IMR-90 (cell line): ENCODE measurements around the gene NT5C1B. TPM values are rescaled to one million over a fixed set of nuclear protein-coding genes. Genes with fewer than 3 reads are reported as not detected.

Source experiments
- ATAC-seq: fragments of 200-7000 bp; cut with Tn5 transposase; 2 replicates; pipeline ENCODE4 v1.9.1; 2020; ENCODE audit warnings: low read depth, mild to moderate bottlenecking, moderate library complexity
- BruUV-seq: library from RNA; stranded (reverse); fragments of 400-500 nt; replicated peaks from 2 replicates; lab custom pipeline; 2021; lab: Mats Ljungman, UMichigan
- CTCF ChIA-PET: fragments of 300-600 bp; formaldehyde crosslinking; extraction: SDS; loops from one replicate; lab custom pipeline; 2021; ENCODE audit warnings: antibody characterized with exemption; lab: Yijun Ruan, JAX
- POLR2A ChIA-PET: fragments of 300-600 bp; sonication (Branson Sonifier 250); formaldehyde crosslinking; loops from one replicate; lab custom pipeline; 2022; ENCODE audit warnings: antibody characterized with exemption; ENCODE audit not compliant: unreplicated experiment; lab: Charles Lee
- DNase-seq: peaks from one replicate; pipeline ENCODE4 v3.0.0; 2013
- H2AFZ ChIP-seq: replicated peaks from 2 replicates; pipeline ENCODE3; 2013; ENCODE audit warnings: low read length, mild to moderate bottlenecking; ENCODE audit not compliant: poor library complexity
- H2AK5ac ChIP-seq: 2 replicates; pipeline ENCODE4 v1.6.1; 2013; ENCODE audit warnings: low read depth, low read length, inconsistent platforms
- H2AK9ac ChIP-seq: replicated peaks from 2 replicates; pipeline ENCODE3; 2013; ENCODE audit warnings: mild to moderate bottlenecking, low read depth, low read length, moderate library complexity; ENCODE audit not compliant: poor library complexity
- H2BK120ac ChIP-seq: 2 replicates; pipeline ENCODE4 v1.6.1; 2013; ENCODE audit warnings: low read depth, low read length, inconsistent platforms
- H2BK15ac ChIP-seq: 3 replicates; pipeline ENCODE4 v1.6.1; 2013; ENCODE audit warnings: low read depth, low read length, inconsistent platforms
- H2BK20ac ChIP-seq: 2 replicates; pipeline ENCODE4 v1.6.1; 2013; ENCODE audit warnings: low read depth, mild to moderate bottlenecking, inconsistent platforms, low read length, moderate library complexity
- H2BK5ac ChIP-seq: 2 replicates; pipeline ENCODE4 v1.6.1; 2013; ENCODE audit warnings: mild to moderate bottlenecking, low read depth, low read length, inconsistent platforms; ENCODE audit not compliant: poor library complexity, severe bottlenecking
- H3K14ac ChIP-seq: replicated peaks from 2 replicates; pipeline ENCODE4 v1.6.1; 2013; ENCODE audit warnings: low read depth, low read length, inconsistent platforms
- H3K18ac ChIP-seq: 2 replicates; pipeline ENCODE4 v1.6.1; 2013; ENCODE audit warnings: low read depth, low read length, control low read depth
- H3K23ac ChIP-seq: 2 replicates; pipeline ENCODE4 v1.6.1; 2013; ENCODE audit warnings: low read depth, low read length, inconsistent platforms
- H3K27ac ChIP-seq: 2 replicates; pipeline ENCODE4 v1.5.1; 2013; ENCODE audit warnings: mild to moderate bottlenecking, control low read depth, low read length; ENCODE audit not compliant: insufficient read depth
- H3K27me3 ChIP-seq: 2 replicates; pipeline ENCODE4 v1.6.1; 2013; ENCODE audit warnings: low read length; ENCODE audit not compliant: control insufficient read depth, insufficient read depth
- H3K36me3 ChIP-seq: 2 replicates; pipeline ENCODE4 v1.6.1; 2013; ENCODE audit warnings: low read length, mixed read lengths; ENCODE audit not compliant: control insufficient read depth, insufficient read depth
- H3K4ac ChIP-seq: 2 replicates; pipeline ENCODE4 v1.6.1; 2013; ENCODE audit warnings: low read depth, low read length, inconsistent platforms
- H3K4me1 ChIP-seq: 2 replicates; pipeline ENCODE4 v1.6.1; 2013; ENCODE audit warnings: low read length, mixed read lengths; ENCODE audit not compliant: control insufficient read depth, insufficient read depth
- H3K4me2 ChIP-seq: 2 replicates; pipeline ENCODE4 v1.6.1; 2013; ENCODE audit warnings: low read depth, mild to moderate bottlenecking, control low read depth, low read length, moderate library complexity
- H3K4me3 ChIP-seq: 2 replicates; pipeline ENCODE4 v1.5.1; 2013; ENCODE audit warnings: low read depth, mild to moderate bottlenecking, control low read depth, low read length, moderate library complexity; ENCODE audit not compliant: insufficient read depth
- H3K56ac ChIP-seq: 2 replicates; pipeline ENCODE4 v1.6.1; 2013; ENCODE audit warnings: low read length, inconsistent platforms; ENCODE audit not compliant: insufficient read depth; ENCODE audit errors: extremely low read depth
- H3K79me1 ChIP-seq, 2 experiments: 2 replicates each; pipeline ENCODE4 v1.6.1; 2013; ENCODE audit warnings: low read length in 2 of 2, inconsistent platforms in 1 of 2, low read depth in 1 of 2
- H3K9ac ChIP-seq: 2 replicates; pipeline ENCODE4 v1.6.1; 2013; ENCODE audit warnings: low read depth, low read length, control low read depth
- H3K9me1 ChIP-seq: 2 replicates; pipeline ENCODE4 v1.6.1; 2013; ENCODE audit warnings: low read length, inconsistent platforms; ENCODE audit not compliant: insufficient read depth
- H3K9me3 ChIP-seq: 2 replicates; pipeline ENCODE4 v1.6.1; 2013; ENCODE audit warnings: low read length; ENCODE audit not compliant: control insufficient read depth, insufficient read depth
- H4K20me1 ChIP-seq: 2 replicates; pipeline ENCODE4 v1.6.1; 2013; ENCODE audit warnings: low read length, inconsistent platforms; ENCODE audit not compliant: insufficient read depth
- H4K5ac ChIP-seq: 2 replicates; pipeline ENCODE4 v1.6.1; 2013; ENCODE audit warnings: mild to moderate bottlenecking, low read depth, low read length, control low read depth
- H4K8ac ChIP-seq, 2 experiments: 2 replicates each; pipeline ENCODE4 v1.6.1; 2013; ENCODE audit warnings: low read depth in 2 of 2, low read length in 2 of 2, control low read depth in 1 of 2, inconsistent platforms in 1 of 2
- H4K91ac ChIP-seq: 2 replicates; pipeline ENCODE4 v1.6.1; 2013; ENCODE audit warnings: low read depth, low read length, inconsistent platforms; ENCODE audit not compliant: insufficient read depth
- BHLHE40 ChIP-seq: fragments of 150-350 bp; IDR thresholded peaks from 2 replicates; pipeline ENCODE4 v1.6.1; 2016; ENCODE audit warnings: mild to moderate bottlenecking, low read depth, low read length
- CEBPB ChIP-seq: IDR thresholded peaks from 2 replicates; pipeline ENCODE4 v1.6.1; 2012; ENCODE audit warnings: low read depth, low read length, improper control_type of control experiment
- CHD1 ChIP-seq: IDR thresholded peaks from 2 replicates; pipeline ENCODE4 v1.6.1; 2012; ENCODE audit warnings: low read depth, low read length, improper control_type of control experiment
- FOS ChIP-seq: fragments of 150-350 bp; IDR thresholded peaks from 2 replicates; pipeline ENCODE4 v1.6.1; 2016; ENCODE audit warnings: low read depth, low read length
- MAFK ChIP-seq: IDR thresholded peaks from 2 replicates; pipeline ENCODE4 v1.6.1; 2012; ENCODE audit warnings: low read depth, low read length, improper control_type of control experiment
- MAZ ChIP-seq: IDR thresholded peaks from 2 replicates; pipeline ENCODE4 v1.6.1; 2012; ENCODE audit warnings: low read depth, mild to moderate bottlenecking, low read length, improper control_type of control experiment, moderate library complexity, borderline replicate concordance
- MXI1 ChIP-seq: IDR thresholded peaks from 2 replicates; pipeline ENCODE4 v1.6.1; 2012; ENCODE audit warnings: low read depth, mild to moderate bottlenecking, low read length, moderate library complexity, borderline replicate concordance
- NFE2L2 ChIP-seq: fragments of 150-350 bp; IDR thresholded peaks from 2 replicates; pipeline ENCODE4 v1.6.1; 2016; ENCODE audit warnings: low read depth, mild to moderate bottlenecking, low read length
- POLR2A ChIP-seq: IDR thresholded peaks from 2 replicates; pipeline ENCODE4 v1.6.1; 2012; ENCODE audit warnings: mild to moderate bottlenecking, low read depth, low read length
- RAD21 ChIP-seq: IDR thresholded peaks from 2 replicates; pipeline ENCODE4 v1.6.1; 2012; ENCODE audit warnings: low read length, improper control_type of control experiment
- RCOR1 ChIP-seq: IDR thresholded peaks from 2 replicates; pipeline ENCODE4 v1.6.1; 2012; ENCODE audit warnings: mild to moderate bottlenecking, low read length, improper control_type of control experiment; ENCODE audit not compliant: insufficient replicate concordance
- RFX5 ChIP-seq: IDR thresholded peaks from 2 replicates; pipeline ENCODE4 v1.8.0; 2012; ENCODE audit warnings: low read depth, mild to moderate bottlenecking, low read length, moderate library complexity
- SMC3 ChIP-seq: fragments of 150-350 bp; IDR thresholded peaks from 2 replicates; pipeline ENCODE4 v1.6.1; 2016; ENCODE audit warnings: low read depth, mild to moderate bottlenecking, antibody characterized with exemption, low read length, moderate library complexity
- WGBS, 2 experiments: methylation state at CpG; one replicate each; pipeline versions ENCODE4 v1.1.5 to v1.1.7; 2013; ENCODE audit warnings: missing lambda C conversion rate in 2 of 2; ENCODE audit not compliant: insufficient read length in 1 of 2; ENCODE audit errors: extremely low coverage in 2 of 2; 5-methylcytosine and 5-hydroxymethylcytosine counted together
- dilution Hi-C: fragments of 300-500 bp; cut with HindIII; formaldehyde crosslinking; loops from one replicate; pipeline ENCODE4 v1.14.3; 2018; ENCODE audit warnings: low sequenced_read_pairs; ENCODE audit not compliant: unreplicated experiment
- in situ Hi-C: fragments of 300-500 bp; cut with MboI; formaldehyde crosslinking; loops from 3 replicates; pipeline ENCODE4 v1.14.3; 2019; ENCODE audit warnings: low sequenced_read_pairs, inconsistent platforms, mixed read lengths
- intact Hi-C: fragments of 100-400 bp; cut with micrococcal nuclease; formaldehyde crosslinking; loops from 2 replicates; pipeline ENCODE4 v1.10.0; 2022
- polyA plus RNA-seq, 3 experiments: library from polyadenylated mRNA; depleted of rRNA; stranded (reverse); fragments of >200 nt; gene quantifications; 2 replicates each; pipeline ENCODE4 v1.2.3, GENCODE V29; 2012; ENCODE audit warnings: low replicate concordance in 1 of 3
- total RNA-seq: library from RNA; depleted of rRNA; stranded (reverse); fragments of >200 nt; gene quantifications from 2 replicates; pipeline ENCODE4 v1.2.3, GENCODE V29; 2012
- TF ChIP-seq, protein P1 (sequence below): fragments of 150-350 bp; IDR thresholded peaks from 2 replicates; pipeline ENCODE4 v1.6.1; 2016; ENCODE audit warnings: low read depth, mild to moderate bottlenecking, low read length, moderate library complexity, borderline replicate concordance
- TF ChIP-seq, protein P2 (sequence below): conservative IDR thresholded peaks from 2 replicates; pipeline ENCODE4 v1.5.1; 2012; ENCODE audit warnings: mild to moderate bottlenecking, low read depth, low read length, improper control_type of control experiment
- TF ChIP-seq, protein P3 (sequence below): fragments of 150-350 bp; IDR thresholded peaks from 2 replicates; pipeline ENCODE4 v1.6.1; 2017; ENCODE audit warnings: mild to moderate bottlenecking, antibody characterized with exemption, low read length, low read depth

Gene NT5C1B
- total and polyA plus RNA-seq, 2 of the 4 experiments (the other 2 are of a cell fraction) = not detected

DNA sequence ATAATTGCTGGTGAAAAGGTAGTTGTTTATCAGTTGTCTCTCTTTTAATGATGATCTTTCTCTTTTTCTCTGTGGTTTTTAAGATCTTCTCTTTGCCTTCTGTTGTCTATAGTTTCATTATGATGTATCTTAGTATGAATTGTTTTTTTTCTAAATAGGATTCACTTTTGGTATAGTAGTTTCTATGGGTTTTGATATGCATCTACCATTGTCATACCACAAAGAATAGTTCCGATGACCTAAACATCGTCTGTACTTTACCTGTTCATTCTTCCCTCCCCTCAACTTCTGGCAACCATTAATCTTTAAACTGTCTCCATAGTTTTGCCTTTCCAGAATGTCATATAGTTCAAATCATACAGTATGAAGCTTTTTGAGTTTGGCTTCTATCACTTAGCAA is 48.5 kb downstream of the NT5C1B start:
- no peak overlapping the region for H2AFZ ChIP-seq
- ChIA-PET POLR2A (no interaction called here), CTCF (interaction anchor here (0.9 kb wide), 1 partner anchor 20 kb away, joined by 3 read pairs; no protein-coding TSS in a partner anchor)
- no peak overlapping the region for H3K23ac ChIP-seq
- WGBS, 2 experiments = no CpG with 5 or more reads among the region's 2 CpGs
- H2BK15ac ChIP-seq = no peak overlapping the region
- H4K5ac ChIP-seq = no peak overlapping the region
- H3K9me3 ChIP-seq = no peaks in the 10 kb centered on the region; the same call in 1 of the 2 replicates
- TF ChIP-seq CEBPB = no peak
- TF ChIP-seq BHLHE40 = no peak
- TF ChIP-seq FOS = no peak
- TF ChIP-seq, protein P1, sequence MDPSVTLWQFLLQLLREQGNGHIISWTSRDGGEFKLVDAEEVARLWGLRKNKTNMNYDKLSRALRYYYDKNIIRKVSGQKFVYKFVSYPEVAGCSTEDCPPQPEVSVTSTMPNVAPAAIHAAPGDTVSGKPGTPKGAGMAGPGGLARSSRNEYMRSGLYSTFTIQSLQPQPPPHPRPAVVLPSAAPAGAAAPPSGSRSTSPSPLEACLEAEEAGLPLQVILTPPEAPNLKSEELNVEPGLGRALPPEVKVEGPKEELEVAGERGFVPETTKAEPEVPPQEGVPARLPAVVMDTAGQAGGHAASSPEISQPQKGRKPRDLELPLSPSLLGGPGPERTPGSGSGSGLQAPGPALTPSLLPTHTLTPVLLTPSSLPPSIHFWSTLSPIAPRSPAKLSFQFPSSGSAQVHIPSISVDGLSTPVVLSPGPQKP = no peak
- TF ChIP-seq POLR2A = no peak
- no peak for TF ChIP-seq RAD21
- TF ChIP-seq MAFK = no peak
- TF ChIP-seq MAZ = no peak
- no peak for TF ChIP-seq MXI1
- TF ChIP-seq, protein P2, sequence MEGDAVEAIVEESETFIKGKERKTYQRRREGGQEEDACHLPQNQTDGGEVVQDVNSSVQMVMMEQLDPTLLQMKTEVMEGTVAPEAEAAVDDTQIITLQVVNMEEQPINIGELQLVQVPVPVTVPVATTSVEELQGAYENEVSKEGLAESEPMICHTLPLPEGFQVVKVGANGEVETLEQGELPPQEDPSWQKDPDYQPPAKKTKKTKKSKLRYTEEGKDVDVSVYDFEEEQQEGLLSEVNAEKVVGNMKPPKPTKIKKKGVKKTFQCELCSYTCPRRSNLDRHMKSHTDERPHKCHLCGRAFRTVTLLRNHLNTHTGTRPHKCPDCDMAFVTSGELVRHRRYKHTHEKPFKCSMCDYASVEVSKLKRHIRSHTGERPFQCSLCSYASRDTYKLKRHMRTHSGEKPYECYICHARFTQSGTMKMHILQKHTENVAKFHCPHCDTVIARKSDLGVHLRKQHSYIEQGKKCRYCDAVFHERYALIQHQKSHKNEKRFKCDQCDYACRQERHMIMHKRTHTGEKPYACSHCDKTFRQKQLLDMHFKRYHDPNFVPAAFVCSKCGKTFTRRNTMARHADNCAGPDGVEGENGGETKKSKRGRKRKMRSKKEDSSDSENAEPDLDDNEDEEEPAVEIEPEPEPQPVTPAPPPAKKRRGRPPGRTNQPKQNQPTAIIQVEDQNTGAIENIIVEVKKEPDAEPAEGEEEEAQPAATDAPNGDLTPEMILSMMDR = no peak
- no peak for TF ChIP-seq CHD1
- TF ChIP-seq NFE2L2 = no peak
- TF ChIP-seq RCOR1 = no peak
- TF ChIP-seq SMC3 = no peak
- TF ChIP-seq RFX5 = no peak
- TF ChIP-seq, protein P3, sequence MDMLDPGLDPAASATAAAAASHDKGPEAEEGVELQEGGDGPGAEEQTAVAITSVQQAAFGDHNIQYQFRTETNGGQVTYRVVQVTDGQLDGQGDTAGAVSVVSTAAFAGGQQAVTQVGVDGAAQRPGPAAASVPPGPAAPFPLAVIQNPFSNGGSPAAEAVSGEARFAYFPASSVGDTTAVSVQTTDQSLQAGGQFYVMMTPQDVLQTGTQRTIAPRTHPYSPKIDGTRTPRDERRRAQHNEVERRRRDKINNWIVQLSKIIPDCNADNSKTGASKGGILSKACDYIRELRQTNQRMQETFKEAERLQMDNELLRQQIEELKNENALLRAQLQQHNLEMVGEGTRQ = no peak
- H3K79me1 ChIP-seq = no peaks in the 10 kb centered on the region
- in situ Hi-C loops = no loop called here
- H4K8ac ChIP-seq = no peak overlapping the region
- no peak overlapping the region for H2BK20ac ChIP-seq
- H3K27ac ChIP-seq = no peak overlapping the region
- DNase-seq (no peak), ATAC-seq (no peak)
- H3K56ac ChIP-seq = no peak overlapping the region
- no peak overlapping the region for H2AK5ac ChIP-seq
- H3K4ac ChIP-seq = no peak overlapping the region
- dilution Hi-C loops = no loop called here
- no peak overlapping the region for H2BK120ac ChIP-seq
- H3K4me2 ChIP-seq = no peak overlapping the region
- no peak overlapping the region for H3K9ac ChIP-seq
- no peaks in the 10 kb centered on the region for H3K27me3 ChIP-seq
- no peak overlapping the region for H2AK9ac ChIP-seq
- no peak overlapping the region for H4K91ac ChIP-seq
- H3K4me3 ChIP-seq = no peak overlapping the region
- no peaks in the 10 kb centered on the region for H3K4me1 ChIP-seq
- no peak overlapping the region for H3K14ac ChIP-seq
- no peaks in the 10 kb centered on the region for H3K9me1 ChIP-seq
- H3K36me3 ChIP-seq = no peaks in the 10 kb centered on the region
- intact Hi-C loops = no loop called here
- no peak overlapping the region for H2BK5ac ChIP-seq
- no peaks in the 10 kb centered on the region for H4K20me1 ChIP-seq
- no peak overlapping the region for H3K18ac ChIP-seq
- no TSS peak for BruUV-seq
